CD4-positive, alpha-beta T cell (primary cell): Measurements from ENCODE around the gene TMEM260. TPM values are rescaled to one million over a fixed set of nuclear protein-coding genes. Genes with fewer than 3 reads are reported as not detected.
"Not testable (repeated sequence)": the region's sequence is repeated elsewhere in the genome, so short reads cannot be mapped to it uniquely, and the experiment has no call there.

ENCODE experiments used
- ATAC-seq: fragments of 200-7000 bp; cut with Tn5 transposase; one replicate; pipeline ENCODE4 v1.10.0; 2022; ENCODE audit warnings: mild to moderate bottlenecking; ENCODE audit not compliant: poor library complexity
- CTCF ChIA-PET: fragments of 350-600 bp; sonication (Branson Sonifier 250); formaldehyde crosslinking; loops from one replicate; lab custom pipeline; 2021; ENCODE audit warnings: antibody characterized with exemption, inconsistent platforms; lab: Charles Lee
- POLR2A ChIA-PET: fragments of 350-600 bp; sonication (Branson Sonifier 250); formaldehyde crosslinking; loops from one replicate; lab custom pipeline; 2021; ENCODE audit warnings: antibody characterized with exemption, inconsistent platforms; lab: Charles Lee
- DNase-seq, 14 experiments: peaks; one replicate each; pipeline ENCODE4 v3.0.0-alpha.2; 2013 to 2020; ENCODE audit warnings: mixed read lengths in 2 of 14
- H3K27ac ChIP-seq, 2 donors: one replicate each; pipeline versions ENCODE4 v1.5.1 to v1.7.0; 2013; ENCODE audit warnings: low read length in 2 of 2, low read depth in 1 of 2, mild to moderate bottlenecking in 1 of 2
- H3K27me3 ChIP-seq, 2 experiments: 1 replicate in 1 of 2; 2 replicates in 1 of 2; pipeline versions ENCODE4 v1.6.1 to v1.7.0; 2013; ENCODE audit warnings: low read length in 2 of 2, control low read depth in 1 of 2, mild to moderate bottlenecking in 1 of 2, moderate library complexity in 1 of 2; ENCODE audit not compliant: insufficient read depth in 2 of 2, control insufficient read depth in 1 of 2
- H3K36me3 ChIP-seq: one replicate; pipeline ENCODE4 v1.6.1; 2013; ENCODE audit warnings: low read length, control low read depth; ENCODE audit not compliant: insufficient read depth
- H3K4me1 ChIP-seq: one replicate; pipeline ENCODE4 v1.6.1; 2013; ENCODE audit warnings: low read length, control low read depth; ENCODE audit not compliant: insufficient read depth
- H3K4me3 ChIP-seq: one replicate; pipeline ENCODE4 v1.5.1; 2013; ENCODE audit warnings: mild to moderate bottlenecking, low read length, moderate library complexity
- H3K9me3 ChIP-seq, 2 experiments: 1 replicate in 1 of 2; 2 replicates in 1 of 2; pipeline versions ENCODE4 v1.6.1 to v1.7.0; 2013; ENCODE audit warnings: low read length in 2 of 2, mild to moderate bottlenecking in 2 of 2, control low read depth in 1 of 2, moderate library complexity in 1 of 2; ENCODE audit not compliant: control insufficient read depth in 1 of 2, insufficient read depth in 1 of 2
- H3K27ac Mint-ChIP-seq: one replicate; pipeline ENCODE4 v1.8.0; 2020; ENCODE audit warnings: mixed read lengths
- H3K27me3 Mint-ChIP-seq: one replicate; pipeline ENCODE4 v1.8.0; 2021; ENCODE audit warnings: mixed read lengths
- H3K36me3 Mint-ChIP-seq: one replicate; pipeline ENCODE4 v1.8.0; 2021; ENCODE audit warnings: low read depth, mixed read lengths
- H3K4me1 Mint-ChIP-seq: one replicate; pipeline ENCODE4 v1.8.0; 2021; ENCODE audit warnings: low read depth, mixed read lengths
- H3K4me3 Mint-ChIP-seq: one replicate; pipeline ENCODE4 v1.8.0; 2020; ENCODE audit warnings: mild to moderate bottlenecking, mixed read lengths
- H3K9me3 Mint-ChIP-seq: one replicate; pipeline ENCODE4 v1.8.0; 2020; ENCODE audit warnings: mixed read lengths
- intact Hi-C, 2 experiments: fragments of 100-400 bp; cut with DNase I in 1 of 2; cut with micrococcal nuclease in 1 of 2; formaldehyde crosslinking; loops; one replicate each; pipeline versions ENCODE4 v1.15.1 to v1.9.0; 2023 to 2025; cut with DNase I, micrococcal nuclease
- total RNA-seq, 174 experiments: library from RNA in 2 of 174; stranded (reverse) in 2 of 174; gene quantifications; one replicate each; pipeline ENCODE4 v1.2.3 and lab custom pipeline; 2021 to 2026
- TF ChIP-seq, protein P1 (sequence below): fragments of 200-600 bp; IDR thresholded peaks from one replicate; pipeline ENCODE4 v1.8.0; 2022; ENCODE audit warnings: antibody characterized with exemption, mild to moderate bottlenecking

Gene TMEM260
- total RNA-seq, 2 experiments from 2014 or later: 8.7 to 9.2 TPM

DNA sequence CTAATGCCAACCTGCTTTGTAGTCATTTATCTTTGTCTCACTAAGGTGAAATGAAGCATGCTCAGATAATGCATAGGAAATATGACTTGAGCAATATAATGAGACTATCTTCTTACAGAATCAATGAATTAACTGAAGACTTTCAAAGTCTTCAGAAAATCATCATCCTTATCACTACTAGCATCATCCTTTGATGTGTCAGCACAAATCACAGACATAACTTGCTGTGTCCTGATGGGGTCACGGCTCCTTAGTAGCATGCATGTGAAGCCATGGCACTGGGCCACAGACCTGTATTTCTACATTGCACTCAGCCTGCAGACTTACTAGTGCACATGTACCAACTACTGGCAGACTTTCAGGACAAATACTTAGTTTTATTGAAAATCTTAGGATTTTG, 18.9 kb downstream of the TMEM260 start:
- H3K4me1 Mint-ChIP-seq: peaks cover 11% of the 10 kb centered on the region
- no peaks in the 10 kb centered on the region for H3K27me3 Mint-ChIP-seq
- Histone ChIP-seq H3K4me3 (no peak overlapping the region), H3K36me3 (peaks cover 7% of the 10 kb centered on the region), H3K27ac (no peak overlapping the region), H3K4me1 (no peaks in the 10 kb centered on the region), H3K27me3 (no peaks in the 10 kb centered on the region), H3K9me3 (no peaks in the 10 kb centered on the region)
- no peak overlapping the region for H3K4me3 Mint-ChIP-seq
- POLR2A ChIA-PET: no interaction called here
- intact Hi-C loops: no loop called here
- H3K27ac Mint-ChIP-seq: no peak overlapping the region
- peaks cover 61% of the 10 kb centered on the region for H3K36me3 Mint-ChIP-seq
- no peaks in the 10 kb centered on the region for H3K9me3 Mint-ChIP-seq
- DNase-seq (no peak), ATAC-seq (no peak)
- TF ChIP-seq, protein P1, sequence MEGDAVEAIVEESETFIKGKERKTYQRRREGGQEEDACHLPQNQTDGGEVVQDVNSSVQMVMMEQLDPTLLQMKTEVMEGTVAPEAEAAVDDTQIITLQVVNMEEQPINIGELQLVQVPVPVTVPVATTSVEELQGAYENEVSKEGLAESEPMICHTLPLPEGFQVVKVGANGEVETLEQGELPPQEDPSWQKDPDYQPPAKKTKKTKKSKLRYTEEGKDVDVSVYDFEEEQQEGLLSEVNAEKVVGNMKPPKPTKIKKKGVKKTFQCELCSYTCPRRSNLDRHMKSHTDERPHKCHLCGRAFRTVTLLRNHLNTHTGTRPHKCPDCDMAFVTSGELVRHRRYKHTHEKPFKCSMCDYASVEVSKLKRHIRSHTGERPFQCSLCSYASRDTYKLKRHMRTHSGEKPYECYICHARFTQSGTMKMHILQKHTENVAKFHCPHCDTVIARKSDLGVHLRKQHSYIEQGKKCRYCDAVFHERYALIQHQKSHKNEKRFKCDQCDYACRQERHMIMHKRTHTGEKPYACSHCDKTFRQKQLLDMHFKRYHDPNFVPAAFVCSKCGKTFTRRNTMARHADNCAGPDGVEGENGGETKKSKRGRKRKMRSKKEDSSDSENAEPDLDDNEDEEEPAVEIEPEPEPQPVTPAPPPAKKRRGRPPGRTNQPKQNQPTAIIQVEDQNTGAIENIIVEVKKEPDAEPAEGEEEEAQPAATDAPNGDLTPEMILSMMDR: no peak
- CTCF ChIA-PET: no interaction called here

GRCh38 chr14:56603648-56604047, 24.1 kb downstream of the TMEM260 start:
- ATAC-seq (no peak), DNase-seq (no peak)
- no peaks in the 10 kb centered on the region for H3K27me3 ChIP-seq
- no peaks in the 10 kb centered on the region for H3K9me3 ChIP-seq
- peaks cover 13% of the 10 kb centered on the region for H3K36me3 ChIP-seq
- Mint-ChIP-seq H3K27ac (no peak overlapping the region), H3K36me3 (peaks cover 65% of the 10 kb centered on the region), H3K4me3 (no peak overlapping the region), H3K9me3 (no peaks in the 10 kb centered on the region), H3K27me3 (no peaks in the 10 kb centered on the region), H3K4me1 (peaks cover 24% of the 10 kb centered on the region)
- H3K4me1 ChIP-seq: no peaks in the 10 kb centered on the region
- H3K27ac ChIP-seq: no peak overlapping the region
- CTCF ChIA-PET: no interaction called here
- TF ChIP-seq, protein P1: no peak
- H3K4me3 ChIP-seq: no peak overlapping the region
- intact Hi-C loops: no loop called here
- POLR2A ChIA-PET: no interaction called here

GRCh38 chr14:56608689-56609088, 29.1 kb downstream of the TMEM260 start:
- no peak for ATAC-seq
- DNase-seq: no peak
- Mint-ChIP-seq H3K27me3 (no peaks in the 10 kb centered on the region), H3K27ac (no peak overlapping the region), H3K4me3 (no peak overlapping the region), H3K9me3 (no peaks in the 10 kb centered on the region), H3K4me1 (peaks cover 12% of the 10 kb centered on the region), H3K36me3 (peaks cover 69% of the 10 kb centered on the region)
- ChIA-PET CTCF (no interaction called here), POLR2A (no interaction called here)
- Histone ChIP-seq H3K4me3 (no peak overlapping the region), H3K36me3 (peaks cover 47% of the 10 kb centered on the region), H3K9me3 (no peaks in the 10 kb centered on the region), H3K27me3 (no peaks in the 10 kb centered on the region), H3K4me1 (no peaks in the 10 kb centered on the region), H3K27ac (no peak overlapping the region)
- intact Hi-C loops: no loop called here
- TF ChIP-seq, protein P1: no peak

DNA sequence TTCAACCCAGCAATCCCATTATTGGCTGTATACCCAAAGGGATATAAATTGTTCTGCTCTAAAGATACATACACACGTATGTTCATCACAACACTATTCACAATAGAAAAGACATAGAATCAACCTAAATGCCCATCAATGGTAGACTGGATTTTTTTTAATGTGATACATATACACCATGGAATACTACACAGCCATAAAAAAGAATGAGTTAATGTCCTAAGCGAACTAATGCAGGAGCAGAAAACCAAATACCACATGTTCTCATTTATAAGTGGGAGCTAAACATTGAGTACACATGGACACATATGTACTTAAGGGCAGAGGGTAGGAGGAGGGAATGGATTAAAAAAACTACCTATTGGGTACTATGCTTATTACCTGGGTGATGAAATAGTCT, 32.1 kb downstream of the TMEM260 start:
- H3K27me3 ChIP-seq, H3K4me1 Mint-ChIP-seq, H3K4me3 Mint-ChIP-seq, H3K4me1 ChIP-seq, POLR2A ChIA-PET, CTCF ChIA-PET, H3K4me3 ChIP-seq, DNase-seq, H3K27me3 Mint-ChIP-seq, ATAC-seq, H3K9me3 Mint-ChIP-seq, H3K27ac ChIP-seq, H3K27ac Mint-ChIP-seq, intact Hi-C loops, H3K9me3 ChIP-seq: not testable (repeated sequence)
- peaks cover 59% of the 10 kb centered on the region for H3K36me3 ChIP-seq
- H3K36me3 Mint-ChIP-seq: peaks cover 75% of the 10 kb centered on the region
